Stimulated activated CD4-positive, alpha-beta T cell treated with anti-CD3 and anti-CD28 coated beads, TNF-alpha, amount 100 ng/mL, for 24 hours (primary cell): Measurements from ENCODE around the gene PFKP.
"Not testable (repeated sequence)": the region's sequence is repeated elsewhere in the genome, so short reads cannot be mapped to it uniquely, and the experiment has no call there.

Experiments used
- DNase-seq, 3 experiments: peaks; one replicate each; pipeline ENCODE4 v3.0.0-alpha.2; 2020; ENCODE audit warnings: low read depth in 3 of 3

The PFKP gene

DNA sequence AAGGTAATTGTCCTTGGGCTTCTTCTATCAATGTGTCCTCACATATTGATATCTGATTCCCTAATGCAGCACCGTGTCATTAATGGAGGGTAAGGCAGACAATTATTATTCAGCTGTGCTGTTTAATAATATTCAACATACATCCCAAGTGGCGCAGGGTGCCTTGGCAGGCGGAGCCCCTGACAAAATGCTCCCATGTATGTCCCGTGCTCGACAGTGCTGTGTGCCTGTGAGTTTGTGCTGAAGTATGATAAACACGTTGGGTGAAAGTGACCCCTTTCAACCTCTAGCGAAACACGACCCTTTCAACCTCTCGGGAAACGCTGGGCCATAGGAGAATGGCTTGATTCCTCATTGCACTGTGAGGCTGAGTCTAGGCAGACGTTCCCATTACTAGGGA lies 31.3 kb downstream of the PFKP start:
- no peak for DNase-seq

- DNase-seq: no peak
Measured at GRCh38 chr10:3099291-3100092, 32.1 kb downstream of the PFKP start.

DNA sequence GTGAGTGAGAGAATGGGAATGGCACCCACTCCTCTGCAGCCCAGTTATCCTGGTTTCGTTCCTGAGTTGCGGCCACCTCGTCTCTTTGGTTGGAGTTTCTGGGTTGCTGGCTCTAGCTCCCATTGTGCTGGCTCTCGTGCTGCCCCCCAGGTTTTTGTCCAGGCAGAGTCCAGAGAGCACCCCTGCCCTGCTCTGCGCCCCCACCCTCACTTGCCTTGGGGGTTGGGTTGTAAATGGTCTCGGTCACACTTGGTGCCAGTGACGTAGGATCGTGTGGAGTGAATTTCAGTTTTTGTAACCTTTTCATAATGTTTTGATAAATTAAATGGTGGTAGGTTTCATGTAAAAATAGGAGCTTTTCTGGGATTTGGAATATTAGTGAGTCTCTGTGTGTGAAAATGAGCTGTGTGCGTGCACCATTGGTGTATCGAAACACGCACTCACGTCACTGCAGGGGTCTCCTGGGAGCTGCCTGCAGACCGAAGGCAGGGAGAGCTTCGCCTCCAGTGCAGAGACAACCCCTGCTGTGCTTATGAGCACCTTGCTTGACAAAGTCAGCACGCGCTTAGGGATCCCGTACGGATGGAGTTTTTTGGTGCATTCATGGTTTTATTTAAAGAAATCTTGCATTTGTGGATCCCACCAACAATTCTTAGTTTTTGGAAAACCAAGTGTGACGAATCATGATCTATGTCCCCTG lies 32.9 kb downstream of the PFKP start:
- no peak for DNase-seq

DNA sequence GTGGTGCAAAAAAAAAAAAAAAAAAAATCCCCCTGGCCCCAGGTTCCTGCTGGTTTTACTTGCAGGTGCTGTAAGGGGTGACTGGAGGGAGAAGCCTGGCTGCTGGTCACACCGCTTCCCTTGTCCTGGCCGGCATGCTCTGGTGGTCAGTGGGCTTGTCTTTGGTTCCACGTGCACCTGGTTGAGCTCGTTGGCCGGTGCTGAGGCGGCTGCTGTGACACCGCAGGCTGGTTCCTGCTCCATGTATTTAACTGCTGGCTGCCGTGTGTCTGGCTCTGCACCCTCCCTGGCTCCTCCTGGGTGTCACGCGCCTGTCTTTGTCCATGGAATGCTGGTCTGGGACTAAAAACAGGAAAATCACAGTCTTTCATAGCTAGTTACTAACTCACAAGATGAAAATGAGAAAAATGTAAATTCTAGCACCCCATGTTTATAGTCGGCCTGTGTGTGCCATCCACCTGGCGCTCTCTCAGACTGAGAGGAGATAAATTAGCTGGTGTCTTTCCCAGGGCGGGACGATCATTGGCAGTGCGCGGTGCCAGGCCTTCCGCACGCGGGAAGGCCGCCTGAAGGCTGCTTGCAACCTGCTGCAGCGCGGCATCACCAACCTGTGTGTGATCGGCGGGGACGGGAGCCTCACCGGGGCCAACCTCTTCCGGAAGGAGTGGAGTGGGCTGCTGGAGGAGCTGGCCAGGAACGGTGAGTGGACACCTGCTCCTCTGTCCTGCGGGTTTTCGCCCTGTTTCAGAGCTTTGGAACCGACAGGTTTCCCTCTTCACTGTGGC lies 33.7 kb downstream of the PFKP start:
- DNase-seq: no peak

DNA sequence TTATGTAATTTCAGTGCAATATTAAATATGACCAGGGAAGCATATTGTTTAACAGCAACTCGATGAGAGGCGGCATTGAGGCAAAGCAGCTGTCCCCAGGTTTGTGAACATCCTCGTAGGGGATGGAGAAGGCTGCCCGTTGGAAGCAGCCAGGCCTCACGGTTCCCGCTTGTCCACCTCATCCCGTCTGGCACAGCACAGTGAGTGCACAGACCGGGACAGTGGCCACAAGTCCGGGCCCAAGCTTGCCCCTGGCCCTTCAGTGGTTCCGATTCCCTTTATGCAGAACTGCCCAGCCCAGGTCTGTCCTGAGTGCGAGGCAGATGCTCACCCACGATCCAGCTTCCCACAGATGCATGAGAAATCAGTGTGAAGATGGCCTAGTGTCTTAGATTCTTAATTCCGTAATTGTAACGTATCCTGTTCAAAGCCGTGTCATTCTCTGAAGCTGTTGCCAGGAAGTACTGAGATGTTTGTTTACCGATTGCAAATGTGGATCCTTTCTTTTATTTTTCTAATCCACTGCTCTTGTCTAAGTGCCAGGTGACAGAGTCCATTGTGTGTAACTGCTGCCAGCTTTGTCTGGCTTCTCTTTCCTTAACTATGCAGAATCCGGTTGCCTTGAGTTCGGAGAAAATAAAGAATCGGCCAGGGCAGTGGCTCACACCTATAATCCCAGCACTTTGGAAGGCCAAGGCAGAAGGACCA lies 35.5 kb downstream of the PFKP start:
- no peak for DNase-seq

DNA sequence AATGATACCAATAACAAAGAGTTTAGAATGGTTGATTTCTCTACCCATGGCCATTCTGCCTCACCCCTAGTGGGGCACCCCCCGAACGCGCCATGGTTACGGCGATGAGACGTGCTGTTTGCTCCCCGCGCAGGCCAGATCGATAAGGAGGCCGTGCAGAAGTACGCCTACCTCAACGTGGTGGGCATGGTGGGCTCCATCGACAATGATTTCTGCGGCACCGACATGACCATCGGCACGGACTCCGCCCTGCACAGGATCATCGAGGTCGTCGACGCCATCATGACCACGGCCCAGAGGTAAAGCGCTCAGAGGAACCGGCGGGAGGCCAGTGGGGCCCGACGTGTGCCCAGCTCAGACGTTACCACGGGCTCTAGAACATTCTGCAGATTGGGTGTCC lies 36.3 kb downstream of the PFKP start:
- DNase-seq: no peak

DNA sequence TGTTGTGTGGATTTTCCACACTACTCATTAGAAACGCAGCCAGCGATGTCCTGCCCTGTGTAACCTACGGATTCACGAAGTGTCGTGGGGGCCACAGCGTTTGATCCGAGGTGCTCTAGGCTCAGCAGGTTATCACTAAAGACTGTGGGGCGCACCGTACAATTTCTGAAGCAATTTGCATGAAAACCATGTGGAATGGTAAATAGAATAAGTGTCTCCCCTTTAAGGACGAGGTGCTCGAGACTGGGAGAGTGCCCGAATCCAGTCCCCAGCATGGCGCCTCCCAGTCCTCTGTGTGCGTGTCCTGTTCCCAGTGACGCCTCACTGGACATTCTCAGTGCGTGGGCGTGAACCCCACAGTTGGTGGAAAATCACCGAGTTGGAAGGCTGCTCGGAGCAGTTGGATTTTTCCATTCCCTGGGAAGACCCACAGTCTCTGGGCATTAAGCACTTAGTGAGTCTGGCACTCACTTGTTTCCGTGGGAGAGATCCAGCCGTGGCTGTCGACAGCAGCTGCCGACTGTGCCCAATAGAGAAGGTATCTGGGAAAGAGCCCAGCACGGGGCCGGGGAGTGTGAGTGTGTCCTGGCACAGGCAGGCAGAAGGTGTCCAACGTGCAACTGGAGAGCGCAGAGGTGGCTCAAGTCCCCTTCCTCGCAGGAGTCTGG lies 37.0 kb downstream of the PFKP start:
- DNase-seq: no peak

GRCh38 chr10:3105166-3105565 lies 37.8 kb downstream of the PFKP start:
- DNase-seq: no peak

GRCh38 chr10:3105905-3106304 lies 38.6 kb downstream of the PFKP start:
- no peak for DNase-seq

DNA sequence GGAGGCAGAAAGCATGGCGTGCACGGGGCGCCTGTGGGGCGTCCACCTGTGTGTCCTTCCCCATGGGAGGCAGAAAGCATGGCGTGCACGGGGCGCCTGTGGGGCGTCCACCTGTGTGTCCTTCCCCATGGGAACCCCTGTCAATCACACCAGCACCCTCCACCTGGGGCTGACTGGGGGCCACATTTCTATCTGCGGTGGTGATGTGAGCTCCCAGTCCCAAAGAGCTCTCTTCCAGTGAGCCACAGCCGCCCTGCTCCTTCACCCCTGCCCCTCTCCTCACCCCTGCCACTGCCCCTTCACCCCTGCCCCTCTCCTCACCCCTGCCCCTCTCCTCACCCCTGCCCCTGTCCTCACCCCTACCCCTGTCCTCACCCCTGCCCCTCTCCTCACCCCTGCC lies 39.0 kb downstream of the PFKP start:
- DNase-seq: not testable (repeated sequence)

GRCh38 chr10:3106928-3107425 lies 39.6 kb downstream of the PFKP start:
- DNase-seq: no peak

DNA sequence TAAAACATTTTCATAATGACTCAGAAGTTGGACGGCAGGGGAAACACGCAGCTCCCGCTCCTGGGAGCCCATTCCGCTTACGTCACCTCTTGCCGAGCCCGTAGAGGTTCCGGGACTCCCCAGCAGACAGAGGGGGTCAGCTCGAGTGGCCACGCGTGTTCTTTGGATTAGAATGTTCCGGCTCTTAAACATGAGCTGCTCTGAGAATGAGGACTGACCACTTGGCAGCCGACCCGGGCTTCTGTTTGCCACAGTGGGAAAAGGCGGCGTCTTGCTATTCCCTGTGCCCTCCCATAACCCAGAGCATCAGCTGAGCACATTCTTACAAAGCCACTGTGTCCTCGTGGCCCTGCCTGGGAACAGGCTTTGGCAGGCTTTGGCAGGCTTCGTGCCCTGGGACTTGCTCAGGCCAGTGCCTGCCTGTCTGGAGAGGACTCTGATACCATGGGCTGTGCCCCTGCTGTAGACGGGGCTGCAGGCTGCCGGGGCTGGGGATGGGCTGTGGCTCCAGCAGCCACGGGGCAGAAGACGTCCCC lies 40.1 kb downstream of the PFKP start:
- no peak for DNase-seq

DNA sequence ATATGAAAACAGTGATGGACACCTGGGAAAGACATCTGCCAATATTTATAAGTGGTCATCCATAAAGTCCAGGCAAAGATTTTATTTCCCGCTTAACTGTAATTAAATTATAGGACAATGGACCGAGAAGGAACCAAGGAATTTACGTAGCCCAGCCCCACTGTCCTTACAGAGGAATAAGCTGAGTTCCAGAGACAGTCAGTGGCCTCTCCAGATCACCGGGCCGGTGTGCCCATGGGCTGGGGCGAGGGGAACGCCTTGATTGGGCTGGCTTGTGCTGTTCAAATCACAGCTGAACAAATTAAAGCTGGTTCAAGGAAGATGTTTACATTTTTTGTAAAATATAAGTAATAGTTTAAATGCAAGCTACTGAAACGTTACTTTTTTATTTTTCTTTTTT lies 40.7 kb downstream of the PFKP start:
- no peak for DNase-seq

GRCh38 chr10:3108575-3109105 lies 41.3 kb downstream of the PFKP start:
- DNase-seq: no peak

GRCh38 chr10:3109196-3109595 lies 41.8 kb downstream of the PFKP start:
- DNase-seq: no peak

DNA sequence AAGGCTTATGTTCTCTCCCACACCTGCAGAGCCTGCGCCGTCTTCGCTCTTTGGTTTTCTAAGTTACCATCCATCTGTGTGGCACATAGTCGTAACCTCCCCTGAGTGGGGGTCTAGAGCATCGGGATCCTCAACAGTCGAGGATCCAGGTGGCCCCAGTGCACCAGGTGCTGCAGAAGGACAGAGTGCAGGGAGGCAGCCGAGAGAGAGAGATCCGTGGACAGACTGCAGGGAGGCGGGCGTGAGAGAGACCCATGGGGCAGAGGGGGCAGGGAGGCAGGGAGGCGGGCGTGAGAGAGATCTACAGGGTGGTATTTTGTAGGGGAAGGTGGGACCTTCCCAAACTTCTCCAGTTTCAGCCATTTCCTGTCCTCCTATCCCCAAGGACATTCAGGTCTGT lies 42.3 kb downstream of the PFKP start:
- DNase-seq: no peak

- DNase-seq: no peak
Measured at GRCh38 chr10:3110782-3111620, 43.7 kb downstream of the PFKP start.

- no peak for DNase-seq
Measured at GRCh38 chr10:3111621-3112163, 44.3 kb downstream of the PFKP start.

DNA sequence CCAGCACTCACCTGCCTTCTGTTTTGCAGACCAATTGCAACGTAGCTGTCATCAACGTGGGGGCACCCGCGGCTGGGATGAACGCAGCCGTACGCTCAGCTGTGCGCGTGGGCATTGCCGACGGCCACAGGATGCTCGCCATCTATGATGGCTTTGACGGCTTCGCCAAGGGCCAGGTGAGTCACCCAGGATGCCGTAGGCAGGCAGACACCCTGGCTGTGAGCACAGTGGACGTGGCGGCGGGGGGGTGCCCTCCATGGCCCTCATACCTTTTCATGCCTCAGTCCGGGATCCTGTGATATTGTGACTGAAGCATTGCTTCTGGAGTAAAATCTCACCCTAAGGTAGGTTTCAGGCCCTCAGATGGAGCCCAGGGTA lies 46.0 kb downstream of the PFKP start:
- no peak for DNase-seq

DNA sequence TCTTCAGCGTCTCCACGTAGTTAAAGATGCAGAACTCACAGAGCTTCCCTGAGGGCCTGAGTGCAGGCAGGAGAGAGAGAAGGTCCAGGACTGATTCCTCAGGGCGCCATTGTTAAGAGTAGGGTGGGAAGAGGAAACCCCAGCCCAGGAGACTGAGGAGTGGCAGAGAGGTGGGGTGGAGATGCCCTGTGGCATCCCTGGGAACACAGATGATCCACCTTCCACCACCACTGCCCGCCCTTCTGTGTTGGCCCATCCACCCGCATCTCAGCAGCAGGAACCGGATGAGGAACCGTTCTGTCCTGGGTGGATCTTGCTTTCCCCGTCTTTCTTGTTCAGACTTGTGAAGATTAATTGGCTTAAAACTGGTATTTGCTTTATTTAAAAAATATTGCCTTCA lies 48.3 kb downstream of the PFKP start:
- DNase-seq: no peak
